Astrocyte (in vitro differentiated cells and primary cell): ENCODE data around the gene KPNA2.

Experiments used
- CTCF ChIP-seq: IDR thresholded peaks from 2 replicates; pipeline ENCODE4 v1.5.1; 2011; ENCODE audit warnings: low read depth, mild to moderate bottlenecking, inconsistent platforms, low read length, moderate library complexity; ENCODE audit not compliant: insufficient read depth
- EZH2 ChIP-seq: IDR thresholded peaks from 2 replicates; pipeline ENCODE4 v1.6.1; 2012; ENCODE audit warnings: mild to moderate bottlenecking, low read length, inconsistent platforms; ENCODE audit not compliant: insufficient read depth

GRCh38 chr17:68034452-68034776 lies 1.1 kb upstream of the KPNA2 start:
- TF ChIP-seq CTCF (no peak), EZH2 (no peak)
